Measurements from ENCODE around the gene MDFIC.
"Not testable (repeated sequence)": the region's sequence is repeated elsewhere in the genome, so short reads cannot be mapped to it uniquely, and the experiment has no call there.

Gene MDFIC

GRCh38 chr7:114922026-114922651 is at the start of gene MDFIC:
Gene MDFIC (plus strand): TSS chr7:114922094. CDS start chr7:114923034, 940 bp downstream.
- no peak for DNase-seq

GRCh38 chr7:114874170-114874569 is 47.7 kb upstream of the MDFIC start:
- no peak for DNase-seq

- no peak for DNase-seq
Observed at GRCh38 chr7:114875186-114875585, 46.7 kb upstream of the MDFIC start.

- no peak for DNase-seq
Observed at GRCh38 chr7:114879554-114879953, 42.3 kb upstream of the MDFIC start.

- DNase-seq, result no peak
Observed at GRCh38 chr7:114885836-114886235, 36.1 kb upstream of the MDFIC start.

- DNase-seq, result no peak
Observed at GRCh38 chr7:114886241-114886640, 35.7 kb upstream of the MDFIC start.

- DNase-seq, result not testable (repeated sequence)
Observed at GRCh38 chr7:114889116-114889515, 32.8 kb upstream of the MDFIC start.

GRCh38 chr7:114889646-114890285 is 32.1 kb upstream of the MDFIC start:
- DNase-seq, result no peak

GRCh38 chr7:114890561-114890960 is 31.3 kb upstream of the MDFIC start:
- no peak for DNase-seq

- no peak for DNase-seq
Observed at GRCh38 chr7:114900127-114900526, 21.8 kb upstream of the MDFIC start.

- no peak for DNase-seq
Observed at GRCh38 chr7:114901771-114902170, 20.1 kb upstream of the MDFIC start.

- DNase-seq, result no peak
Observed at GRCh38 chr7:114903131-114903530, 18.8 kb upstream of the MDFIC start.

- DNase-seq, result no peak
Observed at GRCh38 chr7:114910787-114911186, 11.1 kb upstream of the MDFIC start.

- no peak for DNase-seq
Observed at GRCh38 chr7:114911411-114911810, 10.5 kb upstream of the MDFIC start.

GRCh38 chr7:114916261-114916892 is 5.5 kb upstream of the MDFIC start:
- no peak for DNase-seq

- DNase-seq, result no peak
Observed at GRCh38 chr7:114917211-114917839, 4.6 kb upstream of the MDFIC start.

GRCh38 chr7:114919587-114919986 is 2.3 kb upstream of the MDFIC start:
- no peak for DNase-seq

- no peak for DNase-seq
Observed at GRCh38 chr7:114921631-114922025, 266 bp upstream of the MDFIC start.

- DNase-seq, result no peak
Observed at GRCh38 chr7:114922652-114923402, 933 bp downstream of the MDFIC start.

- DNase-seq, result no peak
Observed at GRCh38 chr7:114923403-114923713, 1.5 kb downstream of the MDFIC start.

- DNase-seq, result no peak
Observed at GRCh38 chr7:114924038-114924712, 2.3 kb downstream of the MDFIC start.

GRCh38 chr7:114925434-114925833 is 3.5 kb downstream of the MDFIC start:
- no peak for DNase-seq

GRCh38 chr7:114928060-114928459 is 6.2 kb downstream of the MDFIC start:
- no peak for DNase-seq
